WI38 (cell line): ENCODE results near the gene NUP107.
"Not testable (repeated sequence)": the region's sequence is repeated elsewhere in the genome, so short reads cannot be mapped to it uniquely, and the experiment has no call there.

Experiments used
- H3K4me3 ChIP-seq: 2 replicates; pipeline ENCODE4 v1.5.1; 2011; ENCODE audit warnings: low read depth, mild to moderate bottlenecking, control low read depth, low read length
- TF ChIP-seq, protein P1 (sequence below): IDR thresholded peaks from 2 replicates; pipeline ENCODE4 v1.5.1; 2012; ENCODE audit warnings: low read depth, mild to moderate bottlenecking, control low read depth, low read length

The NUP107 gene

GRCh38 chr12:68686595-68687521 is at the start of gene NUP107:
Gene NUP107, plus strand, starts transcription at chr12:68686978. Its CDS starts 88 bp downstream, at chr12:68687066.
- TF ChIP-seq, protein P1, sequence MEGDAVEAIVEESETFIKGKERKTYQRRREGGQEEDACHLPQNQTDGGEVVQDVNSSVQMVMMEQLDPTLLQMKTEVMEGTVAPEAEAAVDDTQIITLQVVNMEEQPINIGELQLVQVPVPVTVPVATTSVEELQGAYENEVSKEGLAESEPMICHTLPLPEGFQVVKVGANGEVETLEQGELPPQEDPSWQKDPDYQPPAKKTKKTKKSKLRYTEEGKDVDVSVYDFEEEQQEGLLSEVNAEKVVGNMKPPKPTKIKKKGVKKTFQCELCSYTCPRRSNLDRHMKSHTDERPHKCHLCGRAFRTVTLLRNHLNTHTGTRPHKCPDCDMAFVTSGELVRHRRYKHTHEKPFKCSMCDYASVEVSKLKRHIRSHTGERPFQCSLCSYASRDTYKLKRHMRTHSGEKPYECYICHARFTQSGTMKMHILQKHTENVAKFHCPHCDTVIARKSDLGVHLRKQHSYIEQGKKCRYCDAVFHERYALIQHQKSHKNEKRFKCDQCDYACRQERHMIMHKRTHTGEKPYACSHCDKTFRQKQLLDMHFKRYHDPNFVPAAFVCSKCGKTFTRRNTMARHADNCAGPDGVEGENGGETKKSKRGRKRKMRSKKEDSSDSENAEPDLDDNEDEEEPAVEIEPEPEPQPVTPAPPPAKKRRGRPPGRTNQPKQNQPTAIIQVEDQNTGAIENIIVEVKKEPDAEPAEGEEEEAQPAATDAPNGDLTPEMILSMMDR: no peak
- H3K4me3 ChIP-seq: peak within 1 kb of the TSS; percentile 100

DNA sequence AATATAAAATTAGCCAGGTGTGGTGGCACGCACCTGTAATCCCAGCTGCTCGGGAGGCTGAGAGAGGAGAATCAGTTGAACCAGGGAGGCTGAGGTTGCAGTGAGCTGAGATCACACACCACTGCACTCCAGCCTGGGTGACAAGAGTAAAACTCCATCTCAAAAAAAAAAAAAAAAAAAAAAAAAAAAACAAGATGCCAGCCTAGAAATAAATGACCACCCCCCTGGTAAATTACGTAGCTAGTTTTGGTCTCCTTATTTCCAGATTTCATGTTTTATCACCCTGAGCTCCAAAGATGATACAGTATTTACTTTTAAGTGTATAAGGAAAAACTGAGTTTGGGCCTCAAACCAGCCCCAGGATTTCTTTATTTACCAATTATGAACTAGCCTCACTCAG is 49.3 kb upstream of the NUP107 start:
- H3K4me3 ChIP-seq: not testable (repeated sequence)

DNA sequence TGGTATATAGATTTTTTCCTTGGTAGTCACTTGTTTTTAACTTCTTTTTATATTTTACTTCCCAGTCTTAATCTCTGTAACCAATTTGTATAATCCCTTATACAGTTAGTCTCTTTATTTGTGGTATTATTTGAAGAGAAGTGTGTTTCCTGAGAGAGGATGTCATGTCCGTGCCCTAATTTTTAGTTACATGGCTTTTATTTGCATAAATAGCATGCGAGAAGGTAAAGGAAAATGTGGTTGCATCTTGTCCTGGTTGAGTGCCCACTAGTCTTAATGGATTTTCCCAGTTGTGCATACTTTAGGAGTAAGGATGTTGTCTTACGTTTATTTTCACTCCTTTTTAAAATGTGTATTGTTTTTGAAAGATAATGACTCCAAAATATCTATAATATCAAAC is 48.6 kb upstream of the NUP107 start:
- no peak overlapping the region for H3K4me3 ChIP-seq
- TF ChIP-seq, protein P1: no peak

GRCh38 chr12:68638721-68639395 is 47.9 kb upstream of the NUP107 start:
- TF ChIP-seq, protein P1: no peak

GRCh38 chr12:68639396-68639767 is 47.4 kb upstream of the NUP107 start:
- TF ChIP-seq, protein P1: no peak
- H3K4me3 ChIP-seq: no peak overlapping the region

More at GRCh38 chr12:68638721-68639395, 47.9 kb upstream of the NUP107 start:
- H3K4me3 ChIP-seq: no peak overlapping the region

- H3K4me3 ChIP-seq: no peak overlapping the region
- TF ChIP-seq, protein P1: no peak
These were observed 45.6 kb upstream of the NUP107 start for GRCh38 chr12:68641138-68641537.

DNA sequence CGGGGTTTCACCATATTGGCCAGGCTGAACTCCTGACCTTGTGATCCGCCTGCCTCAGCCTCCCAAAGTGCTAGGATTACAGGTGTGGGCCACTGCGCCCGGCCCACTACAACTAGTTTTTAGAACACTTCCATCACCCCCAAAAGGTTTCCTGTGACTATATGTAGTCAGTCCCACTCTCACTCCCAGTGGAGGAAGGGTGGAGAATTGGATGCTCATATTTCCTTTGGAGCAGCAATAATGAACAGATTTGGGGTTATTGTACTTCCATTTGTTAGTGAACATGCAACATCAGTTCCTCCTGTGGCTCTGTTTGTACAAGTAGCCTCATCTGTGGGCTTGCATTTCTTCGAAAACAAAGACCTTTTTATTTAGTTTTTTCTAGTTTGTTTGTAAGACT is 40.3 kb upstream of the NUP107 start:
- H3K4me3 ChIP-seq: no peak overlapping the region
- TF ChIP-seq, protein P1: no peak
